ENCODE data around the gene DHCR24.

Gene DHCR24

DNA sequence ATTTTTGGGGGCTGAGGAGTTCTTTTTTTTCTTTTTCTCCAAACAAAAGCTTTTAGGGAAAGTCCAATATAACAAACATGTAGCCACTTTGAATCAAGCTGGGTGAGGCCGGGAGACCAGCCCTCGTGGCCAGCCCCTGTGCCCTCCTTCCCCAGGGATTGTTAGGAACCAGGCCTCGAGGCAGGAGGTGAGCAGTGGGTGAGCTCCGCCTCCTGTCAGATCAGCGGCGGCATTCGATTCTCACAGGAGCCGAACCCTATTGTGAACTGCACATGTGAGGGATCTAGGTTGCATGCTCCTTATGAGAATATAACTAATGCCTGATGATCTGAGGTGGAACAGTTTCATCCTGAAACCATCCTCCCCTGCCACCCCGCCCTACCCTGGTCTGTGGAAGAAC is 44.0 kb downstream of the DHCR24 start:
- no peak for DNase-seq

DNA sequence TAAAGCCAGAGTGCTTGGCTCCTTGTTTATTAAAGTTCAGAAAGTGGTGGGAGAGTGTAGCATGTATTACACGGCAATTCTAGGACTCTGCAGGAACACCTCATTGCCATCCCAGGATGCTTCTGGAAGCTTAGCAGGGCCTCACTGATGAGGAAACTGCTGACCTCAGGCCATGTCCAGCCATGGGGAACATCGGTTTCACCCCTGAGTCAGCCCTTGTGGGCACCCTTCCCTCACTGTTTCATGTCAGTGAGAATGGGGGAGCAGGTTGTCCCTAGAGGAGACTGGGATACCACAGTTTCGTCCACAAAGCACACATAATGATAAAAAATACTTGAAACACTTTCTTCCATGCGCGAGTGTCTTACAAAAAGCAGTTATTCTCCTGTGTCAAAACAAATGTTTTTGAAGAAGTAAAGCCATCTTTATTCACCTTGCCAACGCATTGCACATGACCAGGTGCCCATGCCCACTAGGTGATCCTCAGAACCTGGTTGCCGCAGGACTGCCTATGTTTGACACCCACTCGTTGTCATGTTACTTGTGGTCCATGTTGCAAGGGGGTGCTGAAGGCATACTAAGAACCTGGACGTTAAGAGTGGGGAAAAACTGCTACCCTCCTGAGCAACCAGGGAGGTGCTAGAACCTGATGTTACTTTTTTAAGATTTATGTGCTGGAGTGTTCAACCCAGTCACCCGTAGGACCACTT is 44.6 kb downstream of the DHCR24 start:
- no peak for DNase-seq

DNA sequence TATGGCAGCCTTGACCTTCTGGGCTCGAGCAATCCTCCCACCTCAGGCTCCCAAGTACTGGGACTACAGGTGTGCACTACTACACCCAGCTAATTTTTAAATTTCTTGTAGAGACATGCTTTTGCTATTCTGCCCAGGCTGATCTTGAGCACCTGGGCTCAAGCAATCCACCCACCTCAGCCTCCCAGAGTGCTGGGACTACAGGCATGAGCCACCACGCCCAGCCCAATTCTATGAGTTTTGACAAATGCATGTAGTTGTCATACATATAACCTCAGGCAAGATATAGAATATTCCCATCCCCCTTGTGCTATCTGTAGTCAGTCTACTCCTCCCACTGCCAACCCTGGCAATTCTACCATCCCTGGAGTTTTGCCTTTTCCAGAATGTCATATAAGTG is 47.2 kb downstream of the DHCR24 start:
- DNase-seq, result no peak

DNA sequence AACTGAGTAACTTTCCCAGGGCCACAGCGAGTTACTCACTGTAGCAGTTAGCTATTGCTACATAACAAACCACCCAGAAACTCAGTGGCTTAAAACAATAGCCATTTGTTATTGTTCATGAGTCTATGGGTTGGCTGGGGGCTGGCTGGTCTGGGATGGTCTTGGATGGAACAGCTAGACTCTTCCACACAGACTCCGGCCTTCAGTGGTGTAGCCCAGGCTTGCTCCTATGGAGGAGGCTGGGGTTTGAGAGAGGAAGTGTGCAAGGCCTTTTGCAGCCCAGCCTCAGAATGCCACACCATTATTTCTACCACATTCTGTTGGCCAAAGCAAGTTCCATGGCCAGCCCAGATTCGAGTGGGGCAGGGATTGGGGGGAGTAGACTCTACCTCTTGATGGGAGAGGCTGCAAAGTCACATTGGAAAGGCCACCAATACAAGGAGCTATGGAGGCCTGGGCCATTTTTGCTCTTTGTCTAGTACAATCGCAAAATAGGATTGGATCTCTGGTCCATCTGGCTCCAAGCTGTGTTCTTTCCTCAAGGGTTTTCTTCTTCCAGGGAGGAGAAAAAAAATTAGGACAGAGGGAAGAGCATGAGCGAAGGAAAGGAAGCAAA is 48.3 kb downstream of the DHCR24 start:
- DNase-seq, result no peak

DNA sequence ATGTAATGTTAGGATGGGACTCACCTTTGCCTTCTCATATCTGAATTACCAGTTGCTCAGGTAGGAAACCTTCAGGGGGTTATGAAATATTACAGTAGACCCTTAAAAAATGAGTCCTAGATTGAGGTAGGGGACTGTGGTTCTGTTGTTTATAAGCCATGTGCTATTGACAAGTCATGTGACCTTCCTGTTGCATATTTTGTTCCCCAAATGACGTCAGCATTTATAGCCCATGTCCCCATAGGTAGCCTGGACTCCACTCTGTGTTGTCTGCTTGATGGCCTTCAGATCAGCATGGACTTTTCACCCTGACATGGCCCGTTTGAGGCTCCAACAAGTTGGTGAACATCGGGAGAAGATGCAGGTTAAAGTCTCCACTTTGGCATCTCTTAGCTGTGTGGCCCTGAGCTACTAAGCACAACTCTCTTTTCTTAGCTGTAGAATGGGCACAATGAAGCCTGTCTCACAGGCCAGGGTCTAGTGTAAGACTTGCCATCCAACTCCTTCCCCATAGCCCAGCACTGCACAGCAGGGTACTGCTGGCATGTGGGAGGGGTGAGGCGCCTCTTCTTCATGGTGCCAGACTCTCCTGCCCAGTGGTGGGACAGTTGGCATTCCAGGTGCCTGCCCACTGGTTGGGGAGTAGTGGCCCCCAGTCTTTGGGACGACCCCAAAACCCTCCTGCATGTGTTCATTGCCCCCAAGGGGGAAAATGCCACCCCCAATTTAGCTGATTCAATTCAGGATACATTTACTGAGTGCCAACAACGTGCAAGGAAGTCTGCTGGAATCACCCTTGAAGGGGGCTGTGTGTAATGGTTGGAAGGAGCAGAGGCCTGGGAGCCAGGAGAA is 49.8 kb downstream of the DHCR24 start:
- no peak for DNase-seq

DNA sequence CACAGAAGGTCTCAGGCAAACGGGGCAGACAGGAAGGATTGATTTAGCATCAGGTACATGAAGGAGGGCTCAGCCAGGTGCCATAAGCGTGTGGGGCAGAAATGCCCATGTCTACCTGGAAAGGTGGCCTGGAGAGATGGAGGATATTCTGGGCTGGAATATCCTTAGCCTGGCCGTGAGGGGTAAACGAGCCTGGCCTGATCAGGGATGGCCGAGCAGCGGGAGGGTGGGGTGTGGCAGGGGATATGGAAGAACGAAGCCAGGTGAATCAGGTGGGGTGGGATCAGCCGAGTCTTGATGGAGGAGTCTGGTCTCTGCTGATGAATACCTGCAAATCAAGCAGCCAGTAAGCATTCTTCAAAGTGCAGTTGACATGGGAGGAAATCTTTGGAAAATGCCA is 50.4 kb downstream of the DHCR24 start:
- no peak for DNase-seq

DNA sequence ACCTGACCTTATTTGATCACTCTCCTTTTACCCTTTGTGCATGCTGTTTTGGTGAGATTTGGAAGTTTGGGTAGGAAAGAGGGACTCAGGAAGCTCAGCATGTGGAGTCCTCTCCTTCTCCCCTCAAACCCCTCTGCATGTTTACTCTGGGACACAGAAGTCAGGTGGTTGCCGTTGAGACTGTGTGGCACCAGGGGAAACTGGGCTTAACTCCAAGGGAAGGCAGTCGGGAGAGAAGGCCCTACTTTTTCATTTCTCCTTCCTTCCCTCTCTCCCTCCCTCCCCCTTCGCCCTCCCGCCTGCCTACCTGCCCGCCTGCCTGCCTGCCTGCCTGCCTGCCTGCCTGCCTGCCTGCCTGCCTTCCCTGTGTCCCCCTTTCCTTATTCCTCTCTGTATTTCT is 51.0 kb downstream of the DHCR24 start:
- no peak for DNase-seq

DNA sequence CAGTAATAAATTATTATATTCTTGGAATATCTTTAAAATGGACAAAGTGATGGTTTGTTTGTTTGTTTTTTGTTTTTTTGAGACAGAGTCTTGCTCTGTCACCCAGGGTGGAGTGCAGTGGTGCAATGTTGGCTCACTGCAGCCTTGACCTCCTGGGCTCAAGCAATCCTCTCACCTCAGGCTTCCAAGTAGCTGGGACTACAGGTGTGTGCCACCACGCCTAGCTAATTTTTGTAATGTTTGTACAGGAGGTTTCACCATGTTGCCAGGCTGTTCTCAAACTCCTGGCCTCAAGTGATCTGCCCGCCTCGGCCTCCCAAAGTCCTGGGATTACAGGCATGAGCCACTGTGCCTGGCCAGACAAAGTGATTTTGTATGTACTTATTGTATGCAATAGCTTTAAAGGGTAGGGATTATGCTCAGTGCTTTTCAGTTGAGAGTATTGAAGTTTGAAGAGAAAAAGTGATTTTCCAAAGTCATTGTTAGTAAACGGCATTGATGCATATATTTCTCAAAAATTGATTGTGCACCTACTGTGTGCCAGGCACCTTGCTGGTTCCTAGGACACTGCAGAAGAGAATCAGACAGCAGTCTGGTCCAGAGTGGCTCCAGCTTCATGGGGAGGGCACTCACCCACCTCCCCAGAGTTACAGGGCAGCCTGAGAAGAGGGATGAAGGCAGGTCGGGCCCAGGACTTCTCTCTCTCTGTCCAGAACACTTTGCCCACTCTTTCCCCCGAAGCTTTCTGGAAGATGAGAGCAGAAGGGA is 51.7 kb downstream of the DHCR24 start:
- DNase-seq, result no peak

DNA sequence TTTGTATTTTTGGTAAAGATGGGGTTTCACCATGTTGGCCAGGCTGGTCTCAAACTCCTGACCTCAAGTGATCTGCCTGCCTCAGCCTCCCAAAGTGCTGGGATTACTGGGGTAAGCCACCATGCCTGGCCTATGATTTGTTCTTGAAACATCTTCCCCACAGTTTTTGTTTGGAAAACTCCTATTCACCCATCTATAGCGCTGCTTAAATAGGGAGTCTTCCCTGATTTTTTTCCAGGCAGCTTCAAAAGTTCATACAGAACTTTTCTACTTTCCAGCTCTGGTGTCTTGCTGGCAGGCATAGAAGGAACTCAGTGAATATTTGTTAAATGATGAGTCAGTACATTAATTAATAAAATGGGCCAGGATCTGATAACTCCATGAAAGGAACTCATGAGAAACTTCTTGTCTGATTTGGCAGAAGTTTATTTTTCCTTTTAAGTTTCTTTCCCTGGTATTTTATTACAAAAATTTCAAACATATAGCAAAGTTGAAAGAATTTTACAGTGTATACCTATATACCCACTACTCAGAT is 52.9 kb downstream of the DHCR24 start:
- DNase-seq, result no peak

DNA sequence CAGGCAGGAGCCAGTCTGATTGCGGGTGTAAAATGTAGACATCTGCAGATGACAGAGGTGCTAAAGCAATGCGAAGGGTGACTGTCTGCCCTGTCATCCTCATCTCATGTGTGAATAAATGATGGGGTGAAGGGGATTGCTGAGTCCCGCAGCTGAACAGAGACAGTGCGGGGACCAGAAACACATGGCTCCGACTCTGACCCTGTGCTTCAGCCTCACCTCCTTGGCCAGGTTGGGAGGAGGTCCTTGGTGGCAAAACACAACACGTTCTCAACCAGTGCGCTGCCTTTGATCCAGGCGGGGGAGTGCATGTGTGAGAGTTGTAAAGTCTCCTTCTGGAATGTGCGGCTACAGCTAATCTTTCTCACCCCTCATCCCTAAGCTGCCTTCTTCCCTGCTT is 53.9 kb downstream of the DHCR24 start:
- no peak for DNase-seq

DNA sequence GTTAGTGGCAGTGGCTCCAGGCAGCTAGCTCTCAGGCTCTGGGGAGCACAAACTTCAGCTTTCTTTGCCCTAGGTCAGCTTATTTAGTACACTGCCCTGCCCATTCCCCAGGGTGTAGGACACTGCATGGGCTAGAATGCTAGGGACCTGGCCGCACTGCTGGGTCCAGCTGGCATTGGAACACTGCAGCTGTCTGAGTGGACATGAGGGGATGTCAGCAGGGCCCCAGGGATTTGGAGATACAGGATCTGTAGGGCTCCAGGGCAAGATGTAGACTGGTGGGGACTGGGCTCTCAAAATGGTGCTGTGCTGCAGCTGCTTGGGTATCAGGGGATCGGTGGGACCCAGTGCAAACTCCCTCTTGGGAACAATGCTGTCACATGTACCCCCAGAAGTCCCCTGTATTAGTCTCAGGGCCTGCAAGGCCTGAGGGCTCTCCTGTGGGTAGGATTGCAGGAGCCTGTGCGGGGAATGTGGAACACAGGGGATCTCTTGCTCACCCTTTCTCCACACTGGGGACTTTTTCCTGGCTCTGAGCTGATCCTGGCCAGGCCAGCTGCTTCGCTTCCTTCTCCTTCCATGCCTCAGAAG is 60.7 kb downstream of the DHCR24 start:
- no peak for DNase-seq

DNA sequence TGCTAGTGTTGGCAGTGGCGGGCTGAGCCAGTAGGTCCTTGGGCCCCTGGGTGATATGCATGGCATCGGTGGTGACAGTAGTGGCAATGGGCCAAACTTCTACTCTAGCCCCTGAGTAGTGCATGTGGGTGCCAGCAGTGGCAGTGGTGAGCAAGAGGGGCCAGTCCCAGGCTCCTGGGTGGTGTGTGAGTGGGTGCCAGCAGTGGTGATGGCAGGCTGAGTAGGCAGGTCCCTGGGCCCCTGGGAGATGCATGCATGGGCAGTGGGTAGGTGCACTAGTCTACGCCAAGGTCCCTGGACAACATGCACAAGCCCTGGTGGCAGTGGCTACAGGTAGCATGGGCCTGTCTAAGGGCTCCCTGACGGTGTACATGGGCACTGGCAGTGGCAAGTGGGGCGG is 61.3 kb downstream of the DHCR24 start:
- DNase-seq, result no peak

DNA sequence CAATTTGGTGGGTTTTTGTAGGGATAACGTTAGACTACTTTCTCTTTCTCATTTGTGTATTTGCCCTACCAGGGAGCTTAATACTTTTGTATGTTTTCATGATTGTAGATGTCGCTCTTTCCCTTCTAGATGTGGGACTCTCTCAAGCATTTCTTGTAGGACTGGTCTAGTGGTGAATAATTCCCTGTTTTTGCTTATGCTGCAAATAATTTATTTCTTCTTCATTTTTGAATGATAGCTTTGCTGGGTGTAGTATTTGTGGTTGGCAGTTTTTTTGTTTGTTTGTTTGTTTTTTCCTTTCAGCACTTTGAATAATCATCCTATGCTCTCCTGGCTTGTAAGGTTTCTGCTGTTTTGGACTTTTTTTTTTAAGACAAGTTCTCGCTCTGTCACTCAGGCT is 63.3 kb downstream of the DHCR24 start:
- no peak for DNase-seq

DNA sequence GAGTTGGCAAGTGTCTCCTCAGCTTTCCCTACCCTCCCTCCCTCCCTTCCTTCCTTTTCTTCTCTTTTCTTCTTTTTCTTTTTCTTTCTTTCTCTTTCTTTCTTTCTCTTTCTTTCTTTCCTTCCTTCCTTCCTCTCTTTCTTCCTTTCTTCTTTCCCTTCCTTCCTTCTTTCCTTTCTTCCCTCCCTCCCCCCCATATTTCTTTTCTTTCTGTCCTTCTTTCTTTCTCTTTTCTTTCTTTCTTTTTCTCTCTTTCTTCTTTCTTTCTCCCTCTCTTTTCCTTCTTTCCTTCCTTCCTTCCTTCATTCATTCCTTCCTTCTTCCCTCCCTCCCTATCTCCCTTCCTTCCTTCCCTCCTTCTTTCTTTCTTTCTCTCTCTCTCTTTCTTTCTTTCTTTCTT is 67.3 kb downstream of the DHCR24 start:
- no peak for DNase-seq

DNA sequence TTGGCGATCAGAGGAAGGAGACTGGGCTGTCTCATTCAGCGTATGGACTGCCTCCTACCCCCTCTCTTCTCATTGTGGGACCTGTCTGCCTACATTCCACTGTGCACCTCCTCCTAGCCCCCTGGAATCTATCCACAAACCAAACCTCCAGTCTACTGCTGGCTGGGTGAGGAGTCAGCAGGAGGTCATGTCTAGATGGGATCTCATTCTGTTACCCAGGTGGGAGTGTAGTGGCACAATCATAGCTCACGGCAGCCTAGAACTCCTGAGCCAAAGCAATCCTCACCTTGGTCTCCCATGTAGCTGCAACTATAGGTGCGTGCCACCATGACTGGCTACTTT is 67.8 kb downstream of the DHCR24 start:
- DNase-seq, result no peak

DNA sequence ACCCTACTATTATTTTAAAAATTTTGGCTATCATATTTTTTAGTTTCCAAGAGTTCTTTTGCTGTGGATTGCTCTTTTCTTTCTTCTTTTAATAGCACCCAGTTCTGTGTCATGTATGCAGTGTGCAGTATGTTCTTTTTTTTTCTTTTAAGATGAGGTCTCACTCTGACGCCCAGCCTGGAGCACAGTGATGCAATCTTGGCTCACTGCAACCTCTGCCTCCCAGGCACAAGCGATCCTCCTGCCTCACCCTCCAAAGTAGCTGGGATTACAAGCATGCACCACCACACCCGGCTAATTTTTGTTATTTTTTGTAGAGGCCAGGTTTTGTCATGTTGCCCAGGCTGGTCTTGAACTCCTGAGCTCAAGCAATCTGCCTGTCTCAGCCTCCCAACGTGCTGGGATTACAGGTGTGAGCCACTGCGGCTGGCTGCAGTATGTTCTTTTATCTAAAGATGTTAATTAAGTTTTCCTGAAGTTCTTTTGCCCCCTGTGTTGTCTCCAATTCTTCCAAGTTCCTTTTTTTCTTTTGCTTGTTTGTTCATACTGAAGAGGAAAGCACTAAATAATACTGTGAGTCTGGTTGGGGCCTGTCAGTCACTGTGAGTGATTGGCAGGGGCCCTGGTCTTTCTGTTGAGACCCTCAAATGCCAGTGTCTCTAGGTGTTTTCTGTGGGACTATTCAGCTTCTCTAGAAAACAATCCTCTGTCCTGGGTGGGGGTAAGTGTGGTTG is 68.4 kb downstream of the DHCR24 start:
- DNase-seq, result no peak

DNA sequence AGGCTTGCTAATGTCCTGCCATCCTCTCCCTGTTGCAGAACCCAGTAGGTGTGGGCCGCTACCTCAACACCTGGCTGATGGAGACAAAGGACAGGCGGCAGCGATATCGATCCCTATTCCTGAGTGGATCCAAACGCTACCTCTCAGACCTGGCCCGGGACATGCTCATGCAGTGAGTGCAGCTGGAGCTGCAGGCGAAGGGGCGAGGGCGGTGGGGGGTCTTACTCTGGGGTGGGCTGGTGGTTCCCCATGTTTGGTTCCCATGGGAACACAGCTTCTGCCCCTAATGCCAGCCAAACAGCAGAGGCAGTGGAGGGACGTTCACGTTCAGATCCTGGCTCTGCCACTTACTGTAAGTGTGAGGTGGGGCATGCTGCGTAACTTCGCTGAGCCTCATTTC is 70.0 kb downstream of the DHCR24 start:
- DNase-seq, result no peak

DNA sequence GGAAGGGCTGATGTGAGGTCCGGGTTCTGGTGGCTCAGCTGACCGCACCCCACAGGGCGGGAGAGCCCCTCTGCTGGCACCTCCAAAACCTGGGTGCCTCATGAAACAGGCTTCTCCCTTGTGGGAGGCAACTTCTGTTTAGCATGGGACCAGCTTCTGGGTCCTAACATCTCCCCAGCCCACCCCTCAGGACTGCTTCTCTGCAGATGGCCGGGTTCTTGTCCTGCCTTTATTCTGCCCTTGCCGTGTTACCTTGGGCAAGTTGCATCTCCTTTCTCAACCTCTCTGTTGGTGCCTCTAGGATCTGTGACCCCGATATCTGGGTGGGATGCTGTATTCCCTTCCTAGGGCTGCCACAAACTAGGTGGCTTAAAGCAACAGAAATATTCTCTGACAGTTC is 70.9 kb downstream of the DHCR24 start:
- DNase-seq, result no peak

DNA sequence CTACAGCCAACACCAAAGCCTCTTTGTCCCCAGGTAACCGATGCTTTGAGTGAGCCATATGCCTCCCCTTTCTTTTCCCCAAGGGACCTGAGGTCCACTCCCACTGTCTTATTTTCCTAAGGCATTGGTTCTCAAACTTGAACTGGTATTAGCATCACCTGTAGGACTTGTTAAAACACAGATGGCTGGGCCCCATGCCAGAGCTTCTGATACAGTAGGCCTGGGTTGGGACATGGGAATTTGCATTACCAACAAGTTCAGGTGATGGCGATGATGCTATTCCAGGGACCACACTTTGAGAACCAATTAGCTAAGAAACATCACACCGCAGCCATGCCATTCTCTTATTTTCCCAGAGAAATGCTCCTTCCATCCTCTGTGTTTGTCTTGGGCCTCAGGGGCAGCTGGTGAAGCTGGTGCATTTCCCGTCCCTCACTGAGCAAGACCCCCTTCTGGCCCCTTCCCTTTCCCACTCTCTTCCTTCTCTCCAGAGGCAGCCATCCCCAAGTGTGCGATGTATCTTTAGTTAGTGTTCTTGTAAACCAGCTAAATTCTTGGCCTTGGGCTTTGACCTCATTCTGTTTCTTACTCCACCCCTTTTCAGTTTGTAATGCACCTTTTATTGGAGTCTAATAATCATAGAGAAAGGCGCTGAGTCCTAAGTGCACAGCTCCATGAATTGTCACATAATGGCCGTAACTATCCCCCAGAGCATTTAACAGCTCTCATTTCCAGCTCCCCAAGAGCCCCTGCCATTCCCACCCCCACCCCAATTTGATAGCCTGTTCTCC is 71.7 kb downstream of the DHCR24 start:
- DNase-seq, result no peak

DNA sequence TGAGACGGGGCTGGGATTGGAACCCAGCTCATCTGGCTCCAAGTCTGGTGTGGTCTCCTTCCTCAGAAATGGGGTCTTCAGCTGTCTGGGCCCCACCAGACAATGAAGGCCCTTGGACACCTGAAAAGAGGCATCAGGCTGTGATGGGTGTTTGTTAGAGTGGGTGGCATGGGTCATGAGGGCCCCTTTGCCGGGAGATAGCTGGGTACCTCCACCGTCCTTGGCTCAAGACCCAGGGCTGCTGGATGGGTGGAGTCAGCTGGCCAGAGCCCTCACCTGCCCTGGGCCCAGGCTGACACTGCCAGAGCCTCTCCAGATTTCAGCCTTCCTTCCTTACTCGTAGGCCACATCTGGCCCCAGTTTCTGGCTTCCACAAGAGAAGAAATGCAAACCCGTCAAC is 72.4 kb downstream of the DHCR24 start:
- no peak for DNase-seq

DNA sequence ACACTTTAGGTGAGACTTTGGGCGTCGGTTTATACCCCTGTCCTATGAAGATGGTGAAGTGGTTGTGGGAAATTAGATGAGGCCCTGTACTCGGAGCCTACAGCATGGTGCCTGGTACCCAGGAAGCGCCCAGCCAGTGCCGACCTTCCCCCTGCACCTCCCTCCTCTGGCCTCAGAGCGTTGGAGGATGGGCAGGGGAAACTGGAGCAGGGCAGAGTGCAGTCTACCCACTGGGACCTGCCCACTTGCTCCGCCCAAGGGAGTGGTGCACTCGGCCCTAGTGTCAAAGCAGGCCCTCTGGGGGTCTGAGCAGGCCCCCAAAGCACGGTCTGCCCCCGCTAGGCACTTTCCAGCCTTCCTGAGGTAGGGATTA is 72.9 kb downstream of the DHCR24 start:
- DNase-seq, result no peak
